Measurements from ENCODE around the gene TFF2.

- TF ChIP-seq CTCF (optimal IDR thresholded peaks at IDR 0.05 in 1 of 3, IDR thresholded peaks at IDR 0.05 in 1 of 3, conservative IDR thresholded peaks at IDR 0.05 in 1 of 3; ENCODE audit: extremely low read depth in 1 of 3, insufficient read depth in 2 of 3, low read length in 3 of 3) (no peak), EZH2 (IDR thresholded peaks at IDR 0.05; ENCODE audit: low read length) (no peak)
These were observed 54.3 kb downstream of the TFF2 start for GRCh38 chr21:42296501-42296900.

All from keratinocyte (primary cell).